PC-9 (cell line): ENCODE measurements around the gene CGA. TPM values are rescaled to one million over a fixed set of nuclear protein-coding genes. Genes with fewer than 3 reads are reported as not detected.

ENCODE experiments used
- BruUV-seq: library from RNA; stranded (reverse); fragments of 400-500 nt; replicated peaks from 2 replicates; lab custom pipeline; 2021; lab: Mats Ljungman, UMichigan
- CTCF ChIA-PET: fragments of 300-600 bp; sonication (Branson Sonifier 250); formaldehyde crosslinking; loops from one replicate; lab custom pipeline; 2022; ENCODE audit warnings: antibody characterized with exemption; lab: Charles Lee
- POLR2A ChIA-PET: fragments of 300-600 bp; sonication (Branson Sonifier 250); formaldehyde crosslinking; loops from one replicate; lab custom pipeline; 2022; ENCODE audit warnings: antibody characterized with exemption; ENCODE audit not compliant: unreplicated experiment; lab: Charles Lee
- DNase-seq, 2 experiments: peaks; one replicate each; pipeline versions ENCODE4 v3.0.0 to v3.0.0-alpha.2; 2015 to 2022; ENCODE audit warnings: mixed read lengths in 1 of 2
- H2AFZ ChIP-seq: fragments of 200-600 bp; sonication (generic); 2 replicates; pipeline ENCODE4 v1.8.1; 2017; ENCODE audit warnings: antibody characterized with exemption
- H3F3A ChIP-seq: fragments of 200-600 bp; sonication (generic); 2 replicates; pipeline ENCODE4 v1.8.1; 2017; ENCODE audit warnings: antibody characterized with exemption, mild to moderate bottlenecking, low read depth; ENCODE audit not compliant: insufficient read depth
- H3K27ac ChIP-seq: fragments of 200-600 bp; sonication (generic); 2 replicates; pipeline ENCODE4 v1.6.1; 2016; ENCODE audit warnings: mixed run types
- H3K27me3 ChIP-seq: fragments of 200-600 bp; sonication (generic); 2 replicates; pipeline ENCODE4 v1.6.1; 2016; ENCODE audit warnings: low read depth, mixed run types; ENCODE audit not compliant: insufficient read depth
- H3K36me3 ChIP-seq: fragments of 200-600 bp; sonication (generic); 2 replicates; pipeline ENCODE4 v1.6.1; 2016; ENCODE audit warnings: low read depth, mixed run types
- H3K4me1 ChIP-seq: fragments of 200-600 bp; sonication (generic); replicated peaks from 2 replicates; pipeline ENCODE4 v1.6.1; 2016; ENCODE audit warnings: mixed run types; ENCODE audit not compliant: insufficient read depth
- H3K4me2 ChIP-seq: fragments of 200-600 bp; sonication (generic); 2 replicates; pipeline ENCODE4 v1.6.1; 2017; ENCODE audit warnings: mixed run types
- H3K4me3 ChIP-seq: fragments of 200-600 bp; sonication (generic); 2 replicates; pipeline ENCODE4 v1.6.1; 2016; ENCODE audit warnings: mixed run types
- H3K79me2 ChIP-seq: fragments of 200-600 bp; sonication (generic); 2 replicates; pipeline ENCODE4 v1.6.1; 2017; ENCODE audit warnings: low read depth, mixed run types
- H3K9me2 ChIP-seq: fragments of 200-600 bp; sonication (generic); 2 replicates; pipeline ENCODE4 v1.8.1; 2017; ENCODE audit warnings: mild to moderate bottlenecking; ENCODE audit not compliant: insufficient read depth
- H3K9me3 ChIP-seq: fragments of 200-600 bp; sonication (generic); 2 replicates; pipeline ENCODE4 v1.8.1; 2016; ENCODE audit warnings: low read depth; ENCODE audit not compliant: insufficient read depth
- H4K20me1 ChIP-seq: fragments of 200-600 bp; sonication (generic); 2 replicates; pipeline ENCODE4 v1.8.1; 2017; ENCODE audit not compliant: insufficient read depth
- CTCF ChIP-seq: fragments of 200-600 bp; sonication (generic); conservative IDR thresholded peaks from 2 replicates; pipeline ENCODE4 v1.6.1; 2017; ENCODE audit warnings: mixed run types, antibody characterized with exemption, mild to moderate bottlenecking, moderate library complexity
- EZH2 ChIP-seq: fragments of 200-600 bp; sonication (generic); IDR thresholded peaks from 2 replicates; pipeline ENCODE4 v1.8.0; 2017; ENCODE audit warnings: antibody characterized with exemption, low read depth
- intact Hi-C: fragments of 100-400 bp; cut with micrococcal nuclease; formaldehyde crosslinking; loops from one replicate; pipeline ENCODE4 v1.10.0; 2022; ENCODE audit not compliant: unreplicated experiment
- total RNA-seq: library from RNA; stranded (reverse); gene quantifications from 2 replicates; pipeline ENCODE4 v1.2.3, GENCODE V29; 2021

Gene CGA
- total RNA-seq, 1 experiment from 2014 or later, result not detected

GRCh38 chr6:87102151-87102621 is 7.3 kb upstream of the CGA start:
- Histone ChIP-seq H3K36me3 (no peaks in the 10 kb centered on the region), H3K9me3 (no peaks in the 10 kb centered on the region), H4K20me1 (no peaks in the 10 kb centered on the region), H3K4me1 (no peaks in the 10 kb centered on the region), H3K27me3 (no peaks in the 10 kb centered on the region), H2AFZ (no peak overlapping the region), H3K4me3 (no peak overlapping the region), H3K9me2 (no peaks in the 10 kb centered on the region), H3F3A (no peaks in the 10 kb centered on the region), H3K79me2 (no peaks in the 10 kb centered on the region), H3K27ac (no peak overlapping the region), H3K4me2 (no peak overlapping the region)
- DNase-seq, result no peak
- CTCF ChIA-PET, result no interaction called here
- intact Hi-C loops, result no loop called here
- POLR2A ChIA-PET, result no interaction called here
- BruUV-seq, result no TSS peak
- TF ChIP-seq CTCF (no peak), EZH2 (no peak)

- Histone ChIP-seq H3K79me2 (no peaks in the 10 kb centered on the region), H2AFZ (no peak overlapping the region), H4K20me1 (no peaks in the 10 kb centered on the region), H3K9me3 (no peaks in the 10 kb centered on the region), H3K36me3 (no peaks in the 10 kb centered on the region), H3F3A (no peaks in the 10 kb centered on the region), H3K9me2 (no peaks in the 10 kb centered on the region), H3K27me3 (no peaks in the 10 kb centered on the region), H3K4me3 (no peak overlapping the region), H3K4me1 (no peaks in the 10 kb centered on the region), H3K4me2 (no peak overlapping the region), H3K27ac (no peak overlapping the region)
- DNase-seq, result no peak
- no peak for TF ChIP-seq CTCF
- TF ChIP-seq EZH2, result no peak
- BruUV-seq, result no TSS peak
- ChIA-PET POLR2A (no interaction called here), CTCF (no interaction called here)
- intact Hi-C loops, result no loop called here
These were observed 6.2 kb upstream of the CGA start for GRCh38 chr6:87101067-87101466.

DNA sequence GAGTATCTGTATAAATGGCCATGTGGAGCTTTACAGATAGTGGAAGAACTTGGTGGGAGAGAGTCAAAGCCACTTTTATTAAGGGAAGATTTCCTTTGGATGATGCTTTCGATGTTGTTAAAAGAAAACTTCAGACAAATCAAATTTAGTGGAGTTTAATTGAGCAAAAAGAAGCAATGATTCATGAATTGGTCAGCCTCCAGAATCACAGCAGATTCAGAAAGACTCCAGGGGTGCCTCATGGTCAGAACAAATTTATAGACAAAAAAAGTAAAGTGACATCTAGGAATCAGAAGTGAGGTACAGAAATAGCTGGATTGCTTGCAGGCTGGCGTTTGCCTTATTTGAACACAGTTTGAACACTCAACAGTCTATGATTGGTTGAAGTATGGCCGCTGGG is 5.3 kb upstream of the CGA start:
- POLR2A ChIA-PET, result no interaction called here
- H3F3A ChIP-seq, result no peaks in the 10 kb centered on the region
- H3K36me3 ChIP-seq, result no peaks in the 10 kb centered on the region
- H3K4me3 ChIP-seq, result no peak overlapping the region
- no peaks in the 10 kb centered on the region for H3K79me2 ChIP-seq
- no peak for DNase-seq
- no peaks in the 10 kb centered on the region for H3K27me3 ChIP-seq
- H3K4me1 ChIP-seq, result no peaks in the 10 kb centered on the region
- no TSS peak for BruUV-seq
- no peaks in the 10 kb centered on the region for H4K20me1 ChIP-seq
- TF ChIP-seq CTCF (no peak), EZH2 (no peak)
- no peak overlapping the region for H3K27ac ChIP-seq
- intact Hi-C loops, result no loop called here
- H3K9me3 ChIP-seq, result no peaks in the 10 kb centered on the region
- H3K4me2 ChIP-seq, result no peak overlapping the region
- no peak overlapping the region for H2AFZ ChIP-seq
- CTCF ChIA-PET, result no interaction called here
- H3K9me2 ChIP-seq, result no peaks in the 10 kb centered on the region
